HG02798 (cell line): ENCODE data around the gene LRIG3.
"Not testable (repeated sequence)": the region's sequence is repeated elsewhere in the genome, so short reads cannot be mapped to it uniquely, and the experiment has no call there.

Experiments
- ATAC-seq: cut with Tn5 transposase; IDR thresholded peaks from one replicate; pipeline ENCODE4 v1.9.1; 2021; ENCODE audit warnings: mild to moderate bottlenecking; ENCODE audit not compliant: unreplicated experiment, poor library complexity

The LRIG3 gene

DNA sequence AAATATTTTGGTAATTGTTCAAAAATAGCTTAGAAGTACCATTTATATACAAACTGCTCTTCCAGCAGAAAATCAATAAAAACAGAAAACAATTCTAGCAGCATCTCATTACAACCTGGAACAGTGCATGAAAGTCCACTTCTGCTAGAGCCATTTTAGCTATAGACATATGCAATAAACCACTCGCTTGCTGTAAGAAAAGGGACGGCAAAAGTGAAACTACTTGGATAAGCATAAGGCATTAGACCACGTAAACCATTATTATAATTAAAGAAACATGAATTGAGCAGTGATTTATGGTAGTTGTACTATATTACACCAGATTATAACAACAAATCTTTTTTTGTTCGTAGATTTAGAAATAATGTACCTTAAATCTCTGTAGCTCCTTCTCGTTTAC is 48.7 kb downstream of the LRIG3 start:
- no peak for ATAC-seq

DNA sequence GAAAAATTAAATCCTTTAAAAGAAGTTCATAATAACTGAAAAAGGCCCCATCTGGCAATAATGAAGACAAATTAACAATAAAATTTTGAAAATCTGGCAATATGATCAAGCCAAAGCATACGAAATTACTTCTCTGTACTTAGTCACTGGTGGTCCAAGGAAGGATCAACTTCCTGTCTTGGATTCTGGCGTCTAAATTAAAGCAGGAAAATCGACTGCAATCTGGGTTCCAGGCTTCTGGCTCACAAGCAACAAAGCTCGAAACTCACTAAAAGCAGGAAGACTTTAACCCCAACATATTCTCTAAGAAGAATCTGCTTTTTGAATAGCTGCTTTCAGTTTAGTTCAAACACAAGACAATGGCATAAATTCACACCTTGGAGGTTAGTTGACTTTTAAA is 49.7 kb downstream of the LRIG3 start:
- ATAC-seq, result no peak

DNA sequence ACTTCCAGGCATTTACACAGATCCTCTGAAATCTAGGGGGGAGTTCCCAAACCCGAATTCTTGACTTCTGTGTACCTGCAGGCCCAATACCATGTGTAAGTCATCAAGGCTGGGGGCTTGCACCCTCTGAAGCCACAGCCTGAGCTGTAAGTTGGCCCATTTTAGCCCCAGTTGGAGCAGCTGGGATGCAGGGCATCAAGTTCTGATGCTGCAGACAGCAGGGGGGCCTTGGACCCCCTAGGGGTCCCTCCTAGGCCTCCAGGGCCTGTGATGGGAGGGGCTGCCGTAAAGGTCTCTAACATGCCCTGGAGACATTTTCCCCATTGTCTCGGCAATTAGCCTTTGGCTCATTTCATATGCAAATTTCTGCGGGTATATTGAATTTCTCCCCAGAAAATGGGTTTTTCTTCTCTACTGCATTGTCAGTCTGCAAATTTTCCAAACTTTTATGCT is 59.5 kb downstream of the LRIG3 start:
- no peak for ATAC-seq

DNA sequence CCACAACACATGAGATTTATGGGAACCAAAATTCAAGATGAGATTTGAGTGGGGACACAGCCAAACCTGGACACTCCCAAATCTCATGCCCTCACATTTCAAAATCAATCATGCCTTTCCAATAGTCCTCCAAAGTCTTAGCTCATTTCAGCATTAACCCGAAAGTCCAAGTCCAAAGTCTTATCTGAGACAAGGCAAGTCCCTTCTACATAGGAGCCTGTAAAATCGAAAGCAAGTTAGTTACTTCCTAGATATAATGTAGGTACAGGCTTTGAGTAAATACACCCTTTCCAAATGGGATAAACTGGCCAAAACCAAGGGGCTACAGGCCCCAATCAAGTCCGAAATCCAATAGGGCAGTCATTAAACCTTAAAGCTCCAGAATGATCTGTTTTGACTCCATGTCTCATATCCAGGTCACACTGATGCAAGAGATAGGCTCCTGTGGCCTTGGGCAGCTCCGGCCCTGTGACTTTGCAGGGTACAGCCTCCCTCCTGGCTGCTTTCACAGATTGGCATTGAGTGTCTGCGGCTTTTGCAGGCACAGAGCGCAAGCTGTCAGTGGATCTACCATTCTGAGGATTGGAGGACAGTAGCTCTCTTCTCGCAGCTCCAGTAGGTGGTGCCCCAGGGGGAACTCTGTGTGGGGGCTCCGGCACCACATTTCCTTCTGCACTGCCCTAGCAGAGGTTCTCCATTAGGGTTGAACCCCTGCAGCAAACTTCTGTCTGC is 60.1 kb downstream of the LRIG3 start:
- no peak for ATAC-seq

DNA sequence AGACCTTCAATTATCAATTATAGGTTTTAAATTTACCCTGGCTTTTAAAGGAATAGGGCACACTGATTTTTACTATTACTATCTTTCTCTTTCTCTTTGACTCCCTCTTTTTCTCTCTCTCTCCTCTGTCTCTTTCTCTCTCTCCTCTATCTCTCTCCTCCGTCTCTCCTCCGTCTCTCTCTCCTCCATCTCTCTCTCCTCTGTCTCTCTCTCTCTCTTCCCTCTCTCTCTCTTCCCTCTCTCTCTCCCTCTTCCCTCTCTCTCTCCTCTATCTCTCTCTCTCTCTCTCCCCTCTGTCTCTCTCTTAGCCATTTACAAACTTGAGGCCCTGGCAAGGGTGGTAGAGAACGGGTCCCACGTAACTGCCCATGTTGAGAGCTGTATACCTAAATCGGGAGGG is 62.3 kb downstream of the LRIG3 start:
- ATAC-seq, result no peak

DNA sequence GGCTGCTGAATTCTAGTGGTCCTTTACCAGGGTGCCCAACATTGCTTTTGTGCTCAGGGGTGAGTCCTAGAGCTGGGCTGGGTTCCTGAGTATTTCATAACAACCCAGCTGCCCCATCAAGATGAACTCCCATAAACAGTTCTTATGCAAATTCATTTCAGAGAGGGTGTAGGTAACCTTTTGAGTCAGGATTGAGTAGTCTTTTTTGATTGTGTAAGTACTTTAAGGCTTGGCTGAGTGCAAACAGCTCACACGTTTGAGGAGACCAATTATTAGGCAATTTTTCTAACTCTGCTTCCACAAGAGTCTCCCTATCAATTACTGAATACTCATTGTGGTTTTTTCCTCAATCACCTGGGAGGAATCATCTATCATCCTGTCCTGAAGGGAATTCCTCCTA is 63.1 kb downstream of the LRIG3 start:
- ATAC-seq, result not testable (repeated sequence)

DNA sequence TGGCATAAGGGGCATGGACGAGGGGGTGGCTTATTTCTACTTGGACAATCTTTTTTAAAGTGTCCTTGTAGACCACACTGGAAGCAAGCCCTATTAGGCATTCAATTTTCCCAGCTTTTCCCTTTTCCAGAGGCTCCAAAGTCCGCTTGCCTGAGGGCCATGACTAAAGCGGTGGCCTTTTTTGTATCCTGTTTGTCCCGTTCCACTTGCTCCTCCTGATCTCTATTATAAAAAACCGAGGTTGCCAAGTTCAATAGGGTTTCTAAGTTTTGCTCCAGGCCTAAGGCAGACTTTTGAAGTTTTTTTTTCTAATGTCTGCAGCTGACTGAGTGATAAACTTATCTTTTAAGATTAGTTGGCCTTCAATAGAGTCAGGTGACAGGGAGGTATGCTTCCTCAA is 64.7 kb downstream of the LRIG3 start:
- not testable (repeated sequence) for ATAC-seq

DNA sequence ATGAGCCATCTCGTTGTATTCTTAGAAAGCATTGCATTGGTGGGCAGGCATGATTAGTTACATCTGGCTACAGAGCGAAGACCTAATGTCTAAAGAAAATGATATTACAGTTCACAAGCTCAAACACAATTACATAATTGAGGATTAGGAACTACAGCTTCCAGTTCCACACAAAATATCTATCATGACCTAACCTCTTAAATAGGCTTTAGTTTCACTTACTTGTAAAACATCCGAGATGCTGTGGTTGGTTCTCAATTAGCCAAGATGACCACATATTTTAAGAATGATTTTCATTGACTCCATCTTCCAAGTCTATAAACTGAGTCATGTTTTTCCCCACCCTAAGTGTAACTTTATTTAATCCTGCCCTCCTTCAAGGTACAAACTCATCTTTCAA is 69.5 kb downstream of the LRIG3 start:
- no peak for ATAC-seq

DNA sequence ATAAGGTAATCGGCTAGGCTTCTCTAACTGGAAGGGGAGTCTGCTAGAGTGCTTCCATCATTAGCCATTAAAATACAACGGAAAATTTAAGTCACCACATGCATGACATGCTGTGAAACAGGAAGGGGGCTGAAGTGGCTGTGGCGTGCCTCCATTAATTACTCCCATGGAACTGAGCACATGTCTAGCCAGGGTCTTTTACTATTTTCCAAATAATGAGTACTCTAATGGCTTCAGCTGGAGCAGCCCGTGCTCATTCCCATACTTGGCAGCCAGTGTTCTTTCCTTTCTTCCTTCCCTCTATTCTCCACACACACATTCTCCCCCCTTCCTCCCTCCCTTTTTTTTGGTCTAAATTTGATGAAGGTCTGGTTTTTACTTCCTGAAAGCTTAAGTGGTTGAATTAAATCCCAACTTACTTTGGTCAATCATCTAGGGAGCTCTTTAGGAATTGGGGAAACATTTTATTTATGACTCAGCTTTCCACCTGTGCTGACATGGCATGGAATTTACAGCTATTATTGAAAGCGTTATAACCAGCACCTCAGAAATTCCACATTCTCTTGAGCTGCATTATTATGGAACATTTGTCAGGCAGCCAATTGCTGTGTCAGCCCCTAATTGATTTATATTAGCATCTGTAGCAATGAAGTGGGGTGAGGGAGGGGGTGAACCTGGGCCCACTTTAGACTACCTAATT is 72.3 kb downstream of the LRIG3 start:
- no peak for ATAC-seq

DNA sequence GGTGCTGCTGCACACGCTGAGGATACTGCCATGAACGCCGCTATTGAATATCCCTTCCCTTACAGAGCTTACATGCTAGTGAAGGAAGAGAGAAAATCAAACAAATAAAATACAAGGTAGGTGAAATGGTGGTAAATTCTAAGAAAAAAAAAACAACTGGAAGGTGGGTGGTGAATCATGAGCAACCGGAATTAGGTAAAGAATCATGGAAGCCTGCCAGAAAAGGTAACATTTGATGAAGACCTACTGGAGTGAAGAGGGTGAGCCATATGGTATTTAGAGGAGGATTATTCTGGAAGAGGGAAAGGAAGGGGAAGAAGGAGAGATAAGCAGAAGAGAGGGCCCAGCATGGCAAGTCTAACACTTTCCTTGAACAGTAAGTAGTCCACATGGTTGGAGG is 76.1 kb downstream of the LRIG3 start:
- no peak for ATAC-seq

DNA sequence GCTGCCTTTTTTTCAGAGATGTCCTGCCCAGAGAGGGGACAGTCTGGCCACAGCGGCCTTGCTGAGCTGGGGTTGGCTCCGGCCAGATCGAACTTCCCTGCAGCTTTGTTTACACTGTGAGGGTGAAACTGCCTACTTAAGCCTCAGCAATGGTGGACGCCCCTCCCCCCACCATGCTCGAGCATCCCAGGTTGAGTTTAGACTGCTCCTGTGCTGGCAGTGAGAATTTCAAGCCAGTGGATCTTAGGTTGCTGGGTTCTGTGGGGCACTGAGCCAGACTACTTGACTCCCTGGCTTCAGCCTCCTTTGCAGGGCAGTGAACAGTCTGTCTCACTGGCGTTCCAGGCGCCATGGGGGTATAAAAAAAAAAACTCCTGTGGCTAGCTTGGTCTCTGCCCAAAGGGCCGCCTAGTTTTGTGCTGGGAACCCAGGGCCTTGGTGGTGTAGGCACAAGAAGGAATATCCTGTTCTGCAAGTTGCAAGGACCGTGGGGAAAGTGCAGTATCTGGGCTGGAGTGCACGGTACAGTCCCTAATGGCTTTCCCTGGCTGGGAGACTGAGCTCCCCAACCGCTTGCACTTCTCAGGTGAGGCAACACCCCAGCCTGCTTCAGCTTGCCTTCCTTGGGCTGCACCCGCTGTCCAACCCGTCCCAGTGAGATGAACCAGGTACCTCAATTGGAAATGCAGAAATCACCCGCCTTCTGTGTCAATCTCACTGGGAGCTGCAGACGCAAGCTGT is 79.1 kb downstream of the LRIG3 start:
- ATAC-seq, result no peak

DNA sequence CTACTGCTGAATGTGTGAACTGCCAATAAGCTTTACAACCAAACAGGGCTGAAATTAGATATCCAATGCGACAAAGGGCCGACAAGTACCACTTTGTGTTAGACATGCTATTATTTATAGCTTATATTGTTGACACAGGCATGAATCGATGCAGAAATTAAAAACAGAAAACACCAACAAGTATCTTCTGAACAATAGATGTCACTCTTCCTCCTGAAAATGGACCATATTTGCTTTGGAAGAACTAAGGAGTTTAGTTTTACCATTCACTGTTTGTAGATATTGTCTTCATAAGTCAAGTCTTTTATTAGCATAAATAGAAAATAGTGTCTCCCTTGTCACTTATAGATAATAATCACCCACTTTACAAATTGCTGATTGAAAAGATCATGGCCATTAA is 86.5 kb downstream of the LRIG3 start:
- no peak for ATAC-seq

DNA sequence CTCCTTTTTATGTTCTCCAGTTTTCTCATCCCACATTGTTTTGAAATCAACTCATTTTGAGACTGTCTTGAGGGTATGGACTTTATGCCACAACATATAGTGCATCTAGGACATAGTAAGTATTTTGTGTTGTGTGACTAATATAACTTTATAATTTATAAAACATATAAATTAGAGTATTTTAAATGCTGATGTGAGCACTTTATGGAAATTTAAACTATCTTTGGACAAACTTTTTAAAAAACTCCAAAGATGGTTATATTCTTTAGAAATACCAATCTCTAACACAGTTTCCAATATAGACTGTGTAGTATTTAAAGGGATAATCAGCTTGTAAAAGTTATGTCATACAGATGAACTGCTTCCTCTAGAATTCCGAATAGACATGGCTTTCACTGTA is 87.4 kb downstream of the LRIG3 start:
- ATAC-seq, result no peak
